Hepatocyte (in vitro differentiated cells): ENCODE measurements around the gene AQP12A.
"Not testable (repeated sequence)": the region's sequence is repeated elsewhere in the genome, so short reads cannot be mapped to it uniquely, and the experiment has no call there.

ENCODE experiments used
- EZH2 ChIP-seq: fragments of 200-600 bp; sonication (generic); IDR thresholded peaks from 2 replicates; pipeline ENCODE4 v1.6.1; 2016; ENCODE audit warnings: antibody characterized with exemption, mild to moderate bottlenecking, borderline replicate concordance
- EZH2phosphoT487 ChIP-seq: fragments of 200-600 bp; sonication (generic); IDR thresholded peaks from one replicate; pipeline ENCODE4 v1.6.1; 2018; ENCODE audit warnings: antibody characterized with exemption, mild to moderate bottlenecking, low read depth, moderate library complexity; ENCODE audit not compliant: unreplicated experiment, severe bottlenecking

GRCh38 chr2:240683980-240684728 is 7.5 kb upstream of the AQP12A start:
- TF ChIP-seq EZH2, EZH2phosphoT487: not testable (repeated sequence)
